HG03565 (cell line): ENCODE data around the gene DDX10.
"Not testable (repeated sequence)": the region's sequence is repeated elsewhere in the genome, so short reads cannot be mapped to it uniquely, and the experiment has no call there.

Experiments used
- ATAC-seq: cut with Tn5 transposase; IDR thresholded peaks from one replicate; pipeline ENCODE4 v1.9.1; 2021; ENCODE audit warnings: mild to moderate bottlenecking, moderate library complexity; ENCODE audit not compliant: unreplicated experiment

Gene DDX10

DNA sequence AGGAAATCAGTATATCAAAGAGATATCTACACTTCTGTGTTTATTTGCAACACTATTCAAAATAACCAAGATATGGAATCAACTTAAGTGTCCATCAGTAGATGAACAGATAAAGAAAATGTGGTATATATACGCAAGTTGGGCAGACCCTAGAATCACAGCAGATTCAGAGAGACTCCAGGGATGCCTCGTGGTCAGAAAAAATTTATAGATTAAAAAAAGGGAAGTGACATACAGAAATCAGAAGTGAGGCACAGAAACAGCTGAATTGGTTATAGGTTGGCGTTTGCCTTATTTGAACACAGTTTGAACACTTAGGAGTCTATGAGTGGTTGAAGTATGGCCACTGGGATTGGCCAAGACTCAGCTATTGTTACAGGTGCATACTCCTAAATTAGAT lies 10.8 kb upstream of the DDX10 start:
- not testable (repeated sequence) for ATAC-seq

DNA sequence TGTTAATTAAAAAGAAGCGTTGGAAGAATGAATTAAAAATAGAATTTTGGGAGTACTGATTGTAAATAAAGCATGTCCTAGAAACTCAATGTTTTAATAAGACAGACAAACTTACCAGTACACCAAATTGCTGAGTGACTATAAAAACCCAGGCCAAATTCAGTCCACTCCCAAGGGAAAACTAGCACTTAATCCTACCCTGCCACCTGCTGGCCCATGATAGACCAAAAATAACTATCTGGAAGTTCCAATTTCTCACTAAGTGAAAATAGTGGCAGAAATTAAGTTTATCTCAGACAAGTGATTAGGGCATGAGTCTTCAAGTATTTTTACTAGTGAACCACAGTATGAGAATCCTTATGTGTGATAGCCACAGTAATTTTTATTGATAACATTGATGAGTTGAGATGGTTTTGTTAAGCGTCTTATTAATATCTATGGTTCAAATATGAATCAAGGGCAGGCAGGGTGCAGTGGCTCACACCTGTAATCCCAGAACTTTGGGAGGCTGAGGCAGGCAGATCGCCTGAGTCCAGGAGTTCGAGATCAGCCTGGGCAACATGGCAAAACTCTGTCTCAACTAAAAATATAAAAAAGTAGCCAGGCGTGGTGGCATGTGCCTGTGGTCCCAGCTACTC lies 9.8 kb upstream of the DDX10 start:
- ATAC-seq: no peak

- no peak for ATAC-seq
These were observed 2.2 kb upstream of the DDX10 start for GRCh38 chr11:108662700-108663099.

DNA sequence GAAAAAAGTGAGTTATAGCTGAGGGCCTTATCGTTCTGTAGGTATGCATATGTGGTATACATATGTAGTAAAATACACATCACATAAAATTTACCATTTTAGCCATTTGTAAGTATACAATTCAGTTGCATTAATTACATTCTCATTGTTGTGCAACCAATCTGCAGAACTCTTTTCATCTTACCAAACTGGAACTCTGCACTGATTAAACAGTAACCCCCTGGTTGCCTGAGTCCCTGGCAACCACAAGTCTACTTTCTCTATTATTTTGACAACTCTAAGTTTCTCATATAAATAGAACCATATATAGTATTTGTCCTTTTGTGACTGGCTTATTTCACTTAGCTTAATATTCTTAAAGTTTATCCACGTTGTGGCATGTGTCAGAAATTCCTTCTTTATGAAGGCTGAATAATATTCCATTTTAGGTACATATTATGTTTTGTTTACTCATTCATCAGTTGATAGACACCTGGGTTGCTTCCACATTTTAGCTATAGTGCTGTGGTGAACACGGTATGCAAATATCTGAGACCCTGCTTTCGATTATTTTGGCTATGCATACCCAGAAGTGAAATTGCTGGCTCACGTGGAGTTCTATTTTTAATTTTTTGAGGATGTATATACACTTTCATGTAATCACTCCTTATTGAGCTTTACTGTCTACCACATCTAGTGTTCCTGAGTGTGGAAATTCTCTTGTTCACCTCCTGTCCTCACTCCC lies 1.6 kb upstream of the DDX10 start:
- peak; percentile 33 for ATAC-seq

- no peak for ATAC-seq
These were observed 1.5 kb downstream of the DDX10 start for GRCh38 chr11:108666373-108666772.

DNA sequence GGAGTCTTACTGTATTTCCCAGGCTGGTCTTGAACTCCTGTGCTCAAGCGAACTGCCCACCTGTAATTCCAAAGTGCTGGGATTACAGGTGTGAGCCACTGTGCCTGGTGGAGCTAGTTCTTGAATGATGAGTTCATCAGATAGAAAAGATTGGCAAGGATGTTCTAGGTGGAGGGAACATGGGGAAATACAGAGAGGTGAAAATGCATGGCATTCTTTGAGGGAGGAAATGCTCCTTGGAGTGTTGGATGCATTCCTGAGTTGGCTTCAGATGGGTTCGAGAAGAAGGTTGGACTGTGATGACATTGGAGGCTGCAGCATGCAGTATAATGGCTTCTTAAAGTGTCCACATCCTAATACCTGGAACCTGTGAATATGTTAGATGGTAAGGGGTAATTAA lies 4.4 kb downstream of the DDX10 start:
- no peak for ATAC-seq

DNA sequence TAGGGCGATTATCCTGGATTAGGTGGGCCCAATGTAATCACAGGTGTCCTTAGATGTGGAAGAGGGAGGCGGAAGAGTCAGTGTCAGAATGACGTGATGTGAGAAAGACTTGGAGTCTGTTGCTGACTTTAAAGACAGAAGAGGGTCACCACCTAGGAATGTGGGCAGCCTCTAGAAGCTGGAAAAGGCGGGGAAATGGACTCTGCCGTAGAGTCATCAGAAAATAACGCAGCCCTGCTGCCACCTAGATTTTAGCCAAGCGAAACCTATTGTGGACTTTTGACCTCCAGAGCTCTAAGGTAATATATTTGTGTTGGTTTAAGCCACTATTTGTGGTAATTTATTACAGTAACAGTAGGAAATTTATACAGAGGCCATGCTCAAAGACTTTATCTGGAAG lies 4.8 kb downstream of the DDX10 start:
- ATAC-seq: no peak

- ATAC-seq: no peak
These were observed 5.6 kb downstream of the DDX10 start for GRCh38 chr11:108670451-108670850.

DNA sequence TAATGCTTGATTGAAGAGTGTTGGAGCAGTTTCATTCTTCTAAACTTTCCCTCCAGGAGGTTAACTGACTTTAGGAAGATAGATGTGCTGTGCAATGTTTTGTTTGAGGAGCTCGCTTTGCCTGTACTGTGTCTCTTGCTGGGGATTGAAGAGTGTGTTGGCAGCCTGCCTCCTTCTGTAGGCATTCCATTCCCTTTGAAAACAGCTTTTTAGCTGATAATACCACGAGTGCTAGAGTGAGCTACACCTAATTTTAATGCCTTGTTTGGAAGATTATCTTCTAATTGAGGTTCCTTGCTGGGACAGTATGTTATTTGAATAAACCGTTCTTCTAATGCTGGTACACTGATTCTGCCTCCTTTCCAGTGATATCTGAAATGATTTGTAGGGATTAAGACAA lies 7.2 kb downstream of the DDX10 start:
- no peak for ATAC-seq

DNA sequence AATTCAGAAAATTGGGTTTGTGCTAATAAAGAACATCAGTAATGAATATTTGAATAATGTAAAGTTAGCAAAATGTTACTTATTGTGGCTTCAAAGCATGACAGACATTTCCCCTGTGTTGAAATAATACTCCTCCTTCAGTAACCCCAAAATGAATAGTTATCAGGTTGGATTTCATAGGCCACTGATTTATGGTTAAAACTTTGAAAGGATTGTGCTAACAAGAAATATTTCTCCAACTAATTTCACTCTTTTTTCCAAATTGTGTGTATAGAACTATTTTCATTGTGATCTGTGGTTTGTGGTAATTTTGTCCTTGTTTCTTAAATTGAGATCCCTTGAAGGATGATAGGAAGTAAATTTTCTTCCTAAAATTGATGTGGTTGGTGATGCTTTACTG lies 7.9 kb downstream of the DDX10 start:
- ATAC-seq: no peak

DNA sequence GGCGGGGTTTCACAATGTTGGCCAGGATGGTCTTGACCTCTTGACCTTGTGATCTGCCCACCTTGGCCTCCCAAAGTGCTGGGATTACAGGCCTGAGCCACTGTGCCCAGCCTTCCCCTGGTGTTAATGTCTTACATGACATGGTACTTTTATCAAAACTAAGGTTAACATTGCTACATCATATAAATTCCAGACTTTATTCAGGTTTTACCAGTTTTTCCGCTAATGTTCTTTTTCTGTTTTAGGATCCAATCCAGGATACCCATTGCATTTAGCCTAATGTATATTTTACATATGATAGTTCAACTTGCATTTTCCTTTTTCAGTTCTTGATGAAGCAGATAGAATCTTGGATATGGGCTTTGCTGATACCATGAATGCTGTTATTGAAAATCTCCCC lies 14.2 kb downstream of the DDX10 start:
- ATAC-seq: no peak

DNA sequence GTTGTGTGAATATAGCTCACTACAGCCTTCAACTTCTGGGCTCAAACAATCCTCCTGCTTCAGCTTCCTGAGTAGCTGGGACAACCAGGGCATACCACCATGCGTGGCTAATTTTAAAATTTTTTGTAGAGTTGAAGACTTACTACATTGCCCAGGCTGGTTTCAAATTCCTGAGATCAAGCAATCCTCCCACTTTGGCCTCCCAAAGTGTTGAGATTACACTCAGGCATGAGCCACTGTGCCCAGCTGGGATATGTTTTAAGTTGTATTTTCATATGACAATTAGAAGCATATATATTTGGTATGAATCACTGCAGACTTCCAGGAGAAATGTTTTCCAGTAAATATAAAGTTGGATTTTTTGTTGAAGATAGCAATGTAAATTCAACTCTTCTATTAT lies 15.4 kb downstream of the DDX10 start:
- no peak for ATAC-seq

DNA sequence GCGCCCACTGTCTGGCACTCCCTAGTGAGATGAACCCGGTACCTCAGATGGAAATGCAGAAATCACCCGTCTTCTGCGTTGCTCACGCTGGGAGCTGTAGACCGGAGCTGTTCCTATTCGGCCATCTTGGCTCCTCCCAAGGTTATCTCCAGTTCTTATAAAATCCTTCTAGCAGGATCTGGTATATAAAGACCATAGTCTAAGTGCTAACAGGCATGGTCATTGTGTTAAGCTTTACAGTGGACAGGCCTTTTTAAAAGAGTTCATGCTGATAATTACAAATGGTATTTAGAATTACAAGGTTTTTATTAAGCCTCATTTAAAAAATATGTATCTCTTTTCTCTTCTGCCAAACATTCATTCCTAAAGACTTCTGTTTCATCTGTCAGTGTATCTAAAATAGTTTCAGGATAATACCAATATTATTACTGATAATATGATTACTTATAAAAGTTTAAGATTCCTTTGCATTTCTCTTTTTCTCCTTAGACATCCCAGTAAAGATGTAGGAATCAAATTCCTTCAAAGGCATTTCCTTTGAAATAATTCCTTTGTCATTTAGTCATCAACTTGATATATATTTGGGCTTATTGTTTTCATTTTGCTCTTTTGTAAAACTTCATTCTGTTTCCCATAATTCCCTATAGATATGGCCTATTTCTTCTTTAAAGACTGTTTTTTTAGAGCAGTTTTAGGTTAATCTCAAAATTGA lies 20.7 kb downstream of the DDX10 start:
- ATAC-seq: no peak

GRCh38 chr11:108693852-108694251 lies 29.0 kb downstream of the DDX10 start:
- ATAC-seq: no peak

GRCh38 chr11:108694846-108695245 lies 30.0 kb downstream of the DDX10 start:
- ATAC-seq: no peak

- peak; percentile 80 for ATAC-seq
These were observed 33.1 kb downstream of the DDX10 start for GRCh38 chr11:108697872-108698473.

DNA sequence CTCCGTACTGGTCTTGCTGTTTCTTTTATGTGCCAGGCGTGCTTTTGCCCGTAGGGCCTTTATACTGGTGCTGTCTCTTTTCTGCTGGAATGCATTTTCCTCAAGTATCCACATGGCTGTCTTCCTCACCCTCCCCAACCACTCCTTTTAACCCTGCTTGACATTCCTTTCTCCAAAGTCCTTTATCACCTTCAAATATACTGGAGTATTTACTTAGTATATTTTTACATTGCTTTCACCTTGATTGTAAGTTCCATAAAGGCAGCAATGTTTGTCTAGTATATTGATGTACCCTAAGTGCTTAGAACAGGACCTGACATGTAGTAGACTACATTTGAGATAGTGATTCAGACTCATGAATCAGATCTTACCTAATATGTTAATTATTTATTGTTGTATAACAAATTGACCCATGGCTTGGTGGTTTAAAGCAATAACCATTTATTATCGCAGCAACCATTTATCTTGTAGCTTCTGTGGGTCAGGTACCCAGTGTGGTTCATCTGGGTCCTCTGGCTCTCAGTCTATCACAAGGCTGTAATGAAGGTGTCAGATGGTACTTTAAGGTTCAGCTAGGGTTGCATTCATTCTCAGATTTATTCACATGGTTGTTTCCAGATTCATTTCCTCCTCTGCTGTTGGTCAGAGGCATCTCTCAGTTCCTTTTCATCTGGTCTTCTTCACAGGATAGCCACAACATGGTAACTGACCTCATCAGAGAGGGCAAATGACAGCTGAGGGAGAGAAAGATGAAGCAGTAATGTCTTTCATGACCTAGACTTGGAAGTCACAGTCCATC lies 34.2 kb downstream of the DDX10 start:
- peak; percentile 59 for ATAC-seq

DNA sequence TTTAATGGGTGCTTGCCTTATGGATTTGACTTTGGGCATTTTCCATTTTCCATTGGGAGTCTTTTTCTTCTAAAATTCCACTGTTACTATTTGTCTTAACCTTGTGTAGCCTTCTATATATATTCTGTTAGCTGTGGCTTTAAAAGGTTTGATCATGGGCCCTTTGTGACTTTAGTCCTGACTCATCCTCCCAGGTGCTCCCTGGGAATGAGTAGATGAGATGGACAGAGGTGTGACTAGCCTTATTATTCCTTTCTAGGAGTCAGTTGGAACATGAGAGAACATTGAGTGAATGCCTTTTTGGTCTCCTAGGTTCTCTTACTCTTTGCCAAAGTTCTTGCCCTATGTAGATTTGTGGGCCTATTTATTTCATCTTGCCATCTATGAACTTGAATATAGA lies 39.0 kb downstream of the DDX10 start:
- no peak for ATAC-seq

DNA sequence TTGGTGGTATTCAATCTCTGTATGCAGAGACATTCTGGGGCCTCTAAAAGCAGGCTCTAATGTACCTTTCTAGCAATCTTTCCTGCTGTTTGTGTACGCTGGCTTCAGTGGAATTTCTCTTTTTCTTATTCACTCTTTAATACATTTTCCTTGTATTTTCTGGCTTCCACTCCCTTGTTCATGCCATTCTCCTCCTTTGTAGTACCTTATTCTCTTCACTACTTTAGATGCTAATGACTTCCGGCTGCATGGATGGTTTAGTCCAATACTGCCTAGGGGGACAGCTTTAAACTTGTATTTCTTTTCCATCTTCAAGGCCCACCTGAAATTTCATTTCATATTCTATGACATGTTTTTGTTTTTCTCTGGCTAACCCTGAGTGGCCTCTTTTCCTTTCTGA lies 40.2 kb downstream of the DDX10 start:
- ATAC-seq: no peak

GRCh38 chr11:108708173-108708572 lies 43.3 kb downstream of the DDX10 start:
- ATAC-seq: no peak

- ATAC-seq: no peak
These were observed 44.9 kb downstream of the DDX10 start for GRCh38 chr11:108709741-108710140.
